Stimulated activated CD8-positive, alpha-beta memory T cell treated with anti-CD3 and anti-CD28 coated beads, Interleukin-12 subunit alpha, Interleukin-12 subunit beta, amount 100 ng/mL, for 4 hours (primary cell): ENCODE results near the gene RHBDL1.

Experiments
- DNase-seq: peaks from one replicate; pipeline ENCODE4 v3.0.0-alpha.2; 2020; ENCODE audit warnings: low read depth

Gene RHBDL1

GRCh38 chr16:657487-657886, 18.0 kb upstream of the RHBDL1 start:
- no peak for DNase-seq

- no peak for DNase-seq
Measured at GRCh38 chr16:658679-659571, 16.5 kb upstream of the RHBDL1 start.

GRCh38 chr16:659618-660017, 15.9 kb upstream of the RHBDL1 start:
- DNase-seq = no peak

- DNase-seq = no peak
Measured at GRCh38 chr16:660132-660458, 15.4 kb upstream of the RHBDL1 start.

- DNase-seq = no peak
Measured at GRCh38 chr16:660459-661183, 14.8 kb upstream of the RHBDL1 start.

- DNase-seq = no peak
Measured at GRCh38 chr16:661184-661821, 14.2 kb upstream of the RHBDL1 start.

- DNase-seq = no peak
Measured at GRCh38 chr16:662095-662494, 13.4 kb upstream of the RHBDL1 start.

GRCh38 chr16:662597-662996, 12.9 kb upstream of the RHBDL1 start:
- DNase-seq = no peak

GRCh38 chr16:666572-666971, 8.9 kb upstream of the RHBDL1 start:
- no peak for DNase-seq

- DNase-seq = no peak
Measured at GRCh38 chr16:667113-667779, 8.2 kb upstream of the RHBDL1 start.

- DNase-seq = peak; percentile 91
Measured at GRCh38 chr16:667780-668518, 7.5 kb upstream of the RHBDL1 start, which contains the start of gene RHOT2. Gene RHOT2, plus strand, starts transcription at chr16:668132. Its CDS starts 68 bp downstream, at chr16:668200.

- no peak for DNase-seq
Measured at GRCh38 chr16:668519-669171, 6.8 kb upstream of the RHBDL1 start.

- no peak for DNase-seq
Measured at GRCh38 chr16:669666-670065, 5.8 kb upstream of the RHBDL1 start.

GRCh38 chr16:670485-671352, 4.8 kb upstream of the RHBDL1 start:
- DNase-seq = no peak

- no peak for DNase-seq
Measured at GRCh38 chr16:671353-672131, 3.9 kb upstream of the RHBDL1 start.

- DNase-seq = no peak
Measured at GRCh38 chr16:672371-672770, 3.1 kb upstream of the RHBDL1 start.

- no peak for DNase-seq
Measured at GRCh38 chr16:672851-673250, 2.6 kb upstream of the RHBDL1 start.

- DNase-seq = no peak
Measured at GRCh38 chr16:673399-673991, 2.0 kb upstream of the RHBDL1 start.
